OCI-LY1 (cell line): ENCODE results near the gene GDPD4.

Source experiments
- H2AFZ ChIP-seq: fragments of 200-600 bp; sonication (generic), shearing (Covaris generic); 2 replicates; pipeline ENCODE4 v1.6.0; 2014; ENCODE audit warnings: antibody characterized with exemption, mild to moderate bottlenecking, low read length
- H3F3A ChIP-seq: fragments of 200-600 bp; sonication (generic), shearing (Covaris generic); 2 replicates; pipeline ENCODE4 v1.6.0; 2014; ENCODE audit warnings: mild to moderate bottlenecking, antibody characterized with exemption, low read length, moderate library complexity; ENCODE audit not compliant: insufficient read depth
- H3K27ac ChIP-seq: fragments of 200-600 bp; sonication (generic); 2 replicates; pipeline ENCODE4 v1.5.1; 2014; ENCODE audit warnings: low read length, mixed run types, mild to moderate bottlenecking, low read depth; ENCODE audit not compliant: poor library complexity, severe bottlenecking
- H3K27me3 ChIP-seq: fragments of 200-600 bp; sonication (generic); 2 replicates; pipeline ENCODE4 v1.6.0; 2014; ENCODE audit warnings: antibody characterized with exemption, mild to moderate bottlenecking, low read length, moderate library complexity; ENCODE audit not compliant: insufficient read depth
- H3K36me3 ChIP-seq: fragments of 200-600 bp; sonication (generic); 2 replicates; pipeline ENCODE4 v1.6.1; 2014; ENCODE audit warnings: mild to moderate bottlenecking, antibody characterized with exemption, low read length, moderate library complexity, mixed read lengths; ENCODE audit not compliant: insufficient read depth
- H3K4me1 ChIP-seq: fragments of 200-600 bp; sonication (generic); 2 replicates; pipeline ENCODE4 v1.5.1; 2014; ENCODE audit warnings: mild to moderate bottlenecking, low read length, moderate library complexity; ENCODE audit not compliant: insufficient read depth, severe bottlenecking
- H3K4me2 ChIP-seq: fragments of 200-600 bp; sonication (generic), shearing (Covaris generic); 2 replicates; pipeline ENCODE4 v1.6.1; 2014; ENCODE audit warnings: low read length
- H3K4me3 ChIP-seq: fragments of 200-600 bp; sonication (generic); 2 replicates; pipeline ENCODE4 v1.5.1; 2014; ENCODE audit warnings: low read length, low read depth, mild to moderate bottlenecking, mixed read lengths; ENCODE audit not compliant: poor library complexity, severe bottlenecking
- H3K79me2 ChIP-seq: fragments of 200-600 bp; shearing (Covaris generic); 2 replicates; pipeline ENCODE4 v1.6.1; 2016; ENCODE audit warnings: mixed run types, low read length, mixed read lengths; ENCODE audit not compliant: insufficient read depth
- H3K9ac ChIP-seq: fragments of 200-600 bp; sonication (generic), shearing (Covaris generic); 2 replicates; pipeline ENCODE4 v1.6.1; 2014; ENCODE audit warnings: mild to moderate bottlenecking, low read length, mixed read lengths
- H3K9me2 ChIP-seq: fragments of 200-600 bp; sonication (generic), shearing (Covaris generic); 2 replicates; pipeline ENCODE4 v1.6.1; 2014; ENCODE audit warnings: low read depth, mild to moderate bottlenecking, low read length, mixed read lengths
- H3K9me3 ChIP-seq: fragments of 200-600 bp; shearing (Covaris generic); 2 replicates; pipeline ENCODE4 v1.6.1; 2014; ENCODE audit warnings: low read length, mixed read lengths
- H4K20me1 ChIP-seq: fragments of 200-600 bp; sonication (generic), shearing (Covaris generic); 2 replicates; pipeline ENCODE4 v1.6.0; 2016; ENCODE audit warnings: mild to moderate bottlenecking, low read length; ENCODE audit not compliant: insufficient read depth
- CTCF ChIP-seq: fragments of 200-600 bp; sonication (generic), shearing (Covaris generic); IDR thresholded peaks from 2 replicates; pipeline ENCODE4 v1.5.1; 2017; ENCODE audit warnings: mild to moderate bottlenecking, antibody characterized with exemption, low read length, moderate library complexity, mixed read lengths
- EZH2 ChIP-seq: fragments of 200-600 bp; sonication (generic), shearing (Covaris generic); IDR thresholded peaks from 2 replicates; pipeline ENCODE4 v1.8.0; 2017; ENCODE audit warnings: borderline replicate concordance, mixed run types, mild to moderate bottlenecking, antibody characterized with exemption, low read length, moderate library complexity, mixed read lengths

GDPD4 gene

GRCh38 chr11:77287136-77287535, 14.3 kb downstream of the GDPD4 start:
- Histone ChIP-seq H3K4me3 (no peak overlapping the region), H3K79me2 (no peaks in the 10 kb centered on the region), H3K27ac (no peak overlapping the region), H3K36me3 (no peaks in the 10 kb centered on the region), H3K9me2 (no peaks in the 10 kb centered on the region), H4K20me1 (no peaks in the 10 kb centered on the region), H3F3A (no peaks in the 10 kb centered on the region), H3K27me3 (no peaks in the 10 kb centered on the region), H2AFZ (no peak overlapping the region), H3K4me1 (no peaks in the 10 kb centered on the region), H3K4me2 (no peak overlapping the region), H3K9ac (no peak overlapping the region), H3K9me3 (no peaks in the 10 kb centered on the region)
- TF ChIP-seq EZH2 (no peak), CTCF (no peak)

GRCh38 chr11:77284476-77285468, 16.7 kb downstream of the GDPD4 start:
- Histone ChIP-seq H3K79me2 (no peaks in the 10 kb centered on the region), H2AFZ (no peak overlapping the region), H3K27ac (no peak overlapping the region), H3F3A (no peaks in the 10 kb centered on the region), H3K9me3 (no peaks in the 10 kb centered on the region), H3K4me1 (no peaks in the 10 kb centered on the region), H4K20me1 (no peaks in the 10 kb centered on the region), H3K4me3 (no peak overlapping the region), H3K9me2 (no peaks in the 10 kb centered on the region), H3K36me3 (no peaks in the 10 kb centered on the region), H3K9ac (no peak overlapping the region), H3K4me2 (no peak overlapping the region), H3K27me3 (no peaks in the 10 kb centered on the region)
- TF ChIP-seq CTCF, result no peak
- TF ChIP-seq EZH2, result no peak

- H3K9me3 ChIP-seq, result no peaks in the 10 kb centered on the region
- H3K36me3 ChIP-seq, result no peaks in the 10 kb centered on the region
- no peaks in the 10 kb centered on the region for H3K9me2 ChIP-seq
- no peak overlapping the region for H3K4me2 ChIP-seq
- H3K27me3 ChIP-seq, result no peaks in the 10 kb centered on the region
- no peaks in the 10 kb centered on the region for H3K4me1 ChIP-seq
- TF ChIP-seq CTCF (no peak), EZH2 (no peak)
- no peak overlapping the region for H3K9ac ChIP-seq
- H3K27ac ChIP-seq, result no peak overlapping the region
- no peak overlapping the region for H2AFZ ChIP-seq
- no peaks in the 10 kb centered on the region for H4K20me1 ChIP-seq
- H3K79me2 ChIP-seq, result no peaks in the 10 kb centered on the region
- H3F3A ChIP-seq, result no peaks in the 10 kb centered on the region
- no peak overlapping the region for H3K4me3 ChIP-seq
Observed at GRCh38 chr11:77283101-77283500, 18.4 kb downstream of the GDPD4 start.
